ENCODE measurements around the gene PNMA8B.

Gene PNMA8B

GRCh38 chr19:46454244-46454643 is 41.4 kb downstream of the PNMA8B start:
- no peaks in the 10 kb centered on the region for H3K4me1 ChIP-seq (ENCODE audit: control insufficient read depth, insufficient read depth, low read length, poor library complexity, severe bottlenecking)
- no peak overlapping the region for H3K27ac ChIP-seq (ENCODE audit: low read depth, low read length, severe bottlenecking)
- no peaks in the 10 kb centered on the region for H3K36me3 ChIP-seq (ENCODE audit: control insufficient read depth, insufficient read depth, low read length)
- H3K4me3 ChIP-seq (ENCODE audit: extremely low read depth, insufficient read depth, low read length, poor library complexity, severe bottlenecking): no peak overlapping the region
- WGBS, 2 experiments (ENCODE audit: insufficient coverage in 2 of 2): no CpG with 5 or more reads among the region's 3 CpGs
- peaks cover 3% of the 10 kb centered on the region for H3K9me3 ChIP-seq (ENCODE audit: control insufficient read depth, low read length)

- Histone ChIP-seq H3K9me3 (ENCODE audit: control insufficient read depth, low read length) (peaks cover 5% of the 10 kb centered on the region), H3K36me3 (ENCODE audit: control insufficient read depth, insufficient read depth, low read length) (no peaks in the 10 kb centered on the region), H3K4me3 (ENCODE audit: extremely low read depth, insufficient read depth, low read length, poor library complexity, severe bottlenecking) (no peak overlapping the region), H3K27ac (ENCODE audit: low read depth, low read length, severe bottlenecking) (no peak overlapping the region), H3K4me1 (ENCODE audit: control insufficient read depth, insufficient read depth, low read length, poor library complexity, severe bottlenecking) (no peaks in the 10 kb centered on the region)
- WGBS, 2 experiments (ENCODE audit: insufficient coverage in 2 of 2): 89 to 97% methylated on average over 6 of the region's 6 CpGs
Measured at GRCh38 chr19:46453661-46454060, 42.0 kb downstream of the PNMA8B start.

GRCh38 chr19:46452186-46452585 is 43.5 kb downstream of the PNMA8B start:
- WGBS, 2 experiments (ENCODE audit: insufficient coverage in 2 of 2): 48 to 68% methylated on average over 3 to 4 of the region's 4 CpGs
- Histone ChIP-seq H3K9me3 (ENCODE audit: control insufficient read depth, low read length) (peaks cover 5% of the 10 kb centered on the region), H3K27ac (ENCODE audit: low read depth, low read length, severe bottlenecking) (no peak overlapping the region), H3K4me1 (ENCODE audit: control insufficient read depth, insufficient read depth, low read length, poor library complexity, severe bottlenecking) (no peaks in the 10 kb centered on the region), H3K4me3 (ENCODE audit: extremely low read depth, insufficient read depth, low read length, poor library complexity, severe bottlenecking) (no peak overlapping the region), H3K36me3 (ENCODE audit: control insufficient read depth, insufficient read depth, low read length) (no peaks in the 10 kb centered on the region)

GRCh38 chr19:46451352-46451751 is 44.3 kb downstream of the PNMA8B start:
- H3K4me3 ChIP-seq (ENCODE audit: extremely low read depth, insufficient read depth, low read length, poor library complexity, severe bottlenecking): no peak overlapping the region
- 88 to 90% methylated on average over 4 of the region's 6 CpGs for WGBS, 2 experiments (ENCODE audit: insufficient coverage in 2 of 2)

GRCh38 chr19:46450737-46451136 is 44.9 kb downstream of the PNMA8B start:
- Histone ChIP-seq H3K4me1 (ENCODE audit: control insufficient read depth, insufficient read depth, low read length, poor library complexity, severe bottlenecking) (no peaks in the 10 kb centered on the region), H3K27ac (ENCODE audit: low read depth, low read length, severe bottlenecking) (no peak overlapping the region), H3K36me3 (ENCODE audit: control insufficient read depth, insufficient read depth, low read length) (no peaks in the 10 kb centered on the region), H3K9me3 (ENCODE audit: control insufficient read depth, low read length) (peaks cover 5% of the 10 kb centered on the region), H3K4me3 (ENCODE audit: extremely low read depth, insufficient read depth, low read length, poor library complexity, severe bottlenecking) (no peak overlapping the region)
- 60% methylated on average over 1 of the region's 5 CpGs; no CpG with 5 or more reads in 1 of the 2 experiments for WGBS, 2 experiments (ENCODE audit: insufficient coverage in 2 of 2)

More at GRCh38 chr19:46451352-46451751, 44.3 kb downstream of the PNMA8B start:
- H3K9me3 ChIP-seq (ENCODE audit: control insufficient read depth, low read length): peaks cover 5% of the 10 kb centered on the region
- no peaks in the 10 kb centered on the region for H3K4me1 ChIP-seq (ENCODE audit: control insufficient read depth, insufficient read depth, low read length, poor library complexity, severe bottlenecking)
- H3K27ac ChIP-seq (ENCODE audit: low read depth, low read length, severe bottlenecking): no peak overlapping the region
- no peaks in the 10 kb centered on the region for H3K36me3 ChIP-seq (ENCODE audit: control insufficient read depth, insufficient read depth, low read length)

DNA sequence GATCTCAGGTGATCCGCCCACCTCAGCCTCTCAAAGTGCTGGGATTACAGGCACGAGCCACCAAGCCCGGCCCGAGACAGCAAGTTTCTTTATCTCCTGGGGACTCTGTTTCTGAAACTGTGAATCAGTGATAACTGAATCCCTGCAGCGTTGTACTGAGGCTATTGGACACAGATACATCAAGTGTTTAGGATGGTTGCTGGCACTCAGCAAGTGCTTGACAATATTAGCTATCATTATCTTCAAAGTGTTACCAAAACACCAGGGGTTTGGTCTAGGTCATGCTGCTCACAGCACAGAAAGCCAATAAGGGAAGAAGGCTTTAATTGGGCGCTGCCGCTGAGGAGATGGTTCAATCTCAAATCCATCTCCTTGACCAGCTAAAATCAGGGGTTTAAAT is 46.4 kb downstream of the PNMA8B start:
- peaks cover 5% of the 10 kb centered on the region for H3K9me3 ChIP-seq (ENCODE audit: control insufficient read depth, low read length)
- H3K4me3 ChIP-seq (ENCODE audit: extremely low read depth, insufficient read depth, low read length, poor library complexity, severe bottlenecking): no peak overlapping the region
- H3K4me1 ChIP-seq (ENCODE audit: control insufficient read depth, insufficient read depth, low read length, poor library complexity, severe bottlenecking): no peaks in the 10 kb centered on the region
- 58 to 60% methylated on average over 5 to 6 of the region's 7 CpGs for WGBS, 2 experiments (ENCODE audit: insufficient coverage in 2 of 2)
- H3K27ac ChIP-seq (ENCODE audit: low read depth, low read length, severe bottlenecking): no peak overlapping the region
- H3K36me3 ChIP-seq (ENCODE audit: control insufficient read depth, insufficient read depth, low read length): no peaks in the 10 kb centered on the region

- H3K9me3 ChIP-seq (ENCODE audit: control insufficient read depth, low read length): peaks cover 5% of the 10 kb centered on the region
- no peaks in the 10 kb centered on the region for H3K4me1 ChIP-seq (ENCODE audit: control insufficient read depth, insufficient read depth, low read length, poor library complexity, severe bottlenecking)
- H3K36me3 ChIP-seq (ENCODE audit: control insufficient read depth, insufficient read depth, low read length): no peaks in the 10 kb centered on the region
- WGBS, 2 experiments (ENCODE audit: insufficient coverage in 2 of 2): 87 to 97% methylated on average over 6 to 9 of the region's 10 CpGs
- H3K27ac ChIP-seq (ENCODE audit: low read depth, low read length, severe bottlenecking): no peak overlapping the region
- H3K4me3 ChIP-seq (ENCODE audit: extremely low read depth, insufficient read depth, low read length, poor library complexity, severe bottlenecking): no peak overlapping the region
Measured at GRCh38 chr19:46448601-46449000, 47.1 kb downstream of the PNMA8B start.

DNA sequence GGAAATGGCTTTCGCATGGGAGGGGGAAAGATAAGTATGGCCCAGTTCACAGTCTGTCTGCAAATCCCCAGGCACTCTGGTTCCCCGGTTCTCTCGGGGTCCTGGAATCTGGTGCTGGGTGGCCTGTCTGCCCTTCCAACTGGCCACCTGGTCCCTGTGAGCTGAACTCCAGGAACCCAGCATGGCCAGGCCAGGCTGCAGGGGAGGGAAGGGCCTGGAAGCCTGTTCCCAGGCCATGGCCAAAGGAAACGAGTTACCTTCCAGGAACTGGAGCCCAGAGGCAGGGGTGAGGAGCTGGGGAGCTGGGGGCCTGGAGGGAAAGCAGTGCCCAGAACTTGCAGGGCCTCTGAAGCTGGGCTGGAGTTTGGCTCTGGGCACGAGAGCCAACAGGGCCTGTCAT is 47.8 kb downstream of the PNMA8B start:
- no peaks in the 10 kb centered on the region for H3K36me3 ChIP-seq (ENCODE audit: control insufficient read depth, insufficient read depth, low read length)
- H3K4me1 ChIP-seq (ENCODE audit: control insufficient read depth, insufficient read depth, low read length, poor library complexity, severe bottlenecking): no peaks in the 10 kb centered on the region
- 89 to 95% methylated on average over 4 to 5 of the region's 5 CpGs for WGBS, 2 experiments (ENCODE audit: insufficient coverage in 2 of 2)
- H3K27ac ChIP-seq (ENCODE audit: low read depth, low read length, severe bottlenecking): no peak overlapping the region
- no peak overlapping the region for H3K4me3 ChIP-seq (ENCODE audit: extremely low read depth, insufficient read depth, low read length, poor library complexity, severe bottlenecking)
- peaks cover 5% of the 10 kb centered on the region for H3K9me3 ChIP-seq (ENCODE audit: control insufficient read depth, low read length)

- no peaks in the 10 kb centered on the region for H3K36me3 ChIP-seq (ENCODE audit: control insufficient read depth, insufficient read depth, low read length)
- 86% methylated on average over 1 of the region's 3 CpGs; no CpG with 5 or more reads in 1 of the 2 experiments for WGBS, 2 experiments (ENCODE audit: insufficient coverage in 2 of 2)
- H3K4me1 ChIP-seq (ENCODE audit: control insufficient read depth, insufficient read depth, low read length, poor library complexity, severe bottlenecking): no peaks in the 10 kb centered on the region
- no peak overlapping the region for H3K4me3 ChIP-seq (ENCODE audit: extremely low read depth, insufficient read depth, low read length, poor library complexity, severe bottlenecking)
- H3K9me3 ChIP-seq (ENCODE audit: control insufficient read depth, low read length): peaks cover 5% of the 10 kb centered on the region
- H3K27ac ChIP-seq (ENCODE audit: low read depth, low read length, severe bottlenecking): no peak overlapping the region
Measured at GRCh38 chr19:46447006-46447405, 48.7 kb downstream of the PNMA8B start.

DNA sequence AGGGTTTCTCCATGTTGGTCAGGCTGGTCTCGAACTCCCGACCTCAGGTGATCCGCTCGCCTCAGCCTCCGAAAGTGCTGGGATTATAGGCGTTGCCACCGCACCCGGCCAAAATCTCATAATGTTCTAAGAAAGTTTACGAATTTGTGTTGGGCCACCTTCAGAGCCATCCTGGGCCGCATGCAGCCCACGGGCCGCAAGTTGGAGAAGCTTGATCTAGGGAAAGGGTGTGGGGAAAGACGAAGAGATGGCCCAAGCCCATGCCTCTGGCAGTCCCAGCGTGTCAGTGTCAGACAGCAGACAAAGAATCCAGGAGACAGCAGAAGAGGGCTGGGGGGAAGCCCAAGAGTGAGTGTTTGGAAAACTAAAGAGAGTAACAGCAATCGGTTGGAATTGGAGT is 49.6 kb downstream of the PNMA8B start:
- no peak overlapping the region for H3K27ac ChIP-seq (ENCODE audit: low read depth, low read length, severe bottlenecking)
- no peaks in the 10 kb centered on the region for H3K36me3 ChIP-seq (ENCODE audit: control insufficient read depth, insufficient read depth, low read length)
- no peak overlapping the region for H3K4me3 ChIP-seq (ENCODE audit: extremely low read depth, insufficient read depth, low read length, poor library complexity, severe bottlenecking)
- peaks cover 5% of the 10 kb centered on the region for H3K9me3 ChIP-seq (ENCODE audit: control insufficient read depth, low read length)
- no peaks in the 10 kb centered on the region for H3K4me1 ChIP-seq (ENCODE audit: control insufficient read depth, insufficient read depth, low read length, poor library complexity, severe bottlenecking)
- 83 to 90% methylated on average over 10 to 14 of the region's 15 CpGs for WGBS, 2 experiments (ENCODE audit: insufficient coverage in 2 of 2)

DNA sequence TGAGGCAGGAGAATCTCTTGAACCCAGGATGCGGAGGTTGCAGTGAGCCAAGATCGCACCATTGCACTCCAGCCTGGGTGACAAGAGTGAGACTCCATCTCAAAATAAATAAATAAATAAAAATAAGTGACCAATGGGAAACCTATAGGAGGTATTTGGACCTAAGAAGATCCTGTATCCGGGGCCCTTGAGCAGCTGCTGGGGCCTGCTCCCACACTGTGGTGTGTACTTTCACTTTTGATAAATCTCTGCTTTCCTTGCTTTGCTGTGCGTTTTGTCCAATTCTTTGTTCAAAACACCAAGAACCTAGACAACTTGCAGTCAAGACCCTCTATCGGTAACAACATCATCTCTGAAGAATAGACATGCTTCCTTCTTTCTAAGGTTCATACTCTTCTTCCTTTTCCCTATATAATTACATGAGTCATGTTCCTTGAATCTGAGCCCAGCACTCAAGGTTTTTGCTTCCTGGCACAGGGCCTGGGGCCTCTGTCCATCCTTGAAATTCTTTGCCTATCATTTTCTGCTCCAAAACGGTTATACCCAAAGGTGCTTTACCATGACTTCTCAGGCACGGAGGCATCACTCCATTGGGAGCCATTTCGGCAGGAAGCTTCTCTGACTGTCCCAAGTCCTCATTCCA is 52.7 kb downstream of the PNMA8B start:
- Histone ChIP-seq H3K4me1 (ENCODE audit: control insufficient read depth, insufficient read depth, low read length, poor library complexity, severe bottlenecking) (no peaks in the 10 kb centered on the region), H3K4me3 (ENCODE audit: extremely low read depth, insufficient read depth, low read length, poor library complexity, severe bottlenecking) (no peak overlapping the region), H3K36me3 (ENCODE audit: control insufficient read depth, insufficient read depth, low read length) (no peaks in the 10 kb centered on the region), H3K9me3 (ENCODE audit: control insufficient read depth, low read length) (no peaks in the 10 kb centered on the region), H3K27ac (ENCODE audit: low read depth, low read length, severe bottlenecking) (no peak overlapping the region)
- WGBS, 2 experiments (ENCODE audit: insufficient coverage in 2 of 2): 85 to 89% methylated on average over 6 to 7 of the region's 8 CpGs

Measured in mesodermal cell (in vitro differentiated cells).